H1 (cell line): Measurements from ENCODE around the gene CHST3. TPM values are rescaled to one million over a fixed set of nuclear protein-coding genes. Genes with fewer than 3 reads are reported as not detected.

Experiments
- CTCF ChIA-PET: fragments of 300-600 bp; sonication (Branson Sonifier 250); formaldehyde crosslinking; loops from one replicate; lab custom pipeline; 2021; ENCODE audit not compliant: partially characterized antibody; lab: Charles Lee
- POLR2A ChIA-PET: fragments of 300-600 bp; sonication (Branson Sonifier 250); formaldehyde crosslinking; loops from one replicate; lab custom pipeline; 2021; ENCODE audit warnings: inconsistent platforms; ENCODE audit not compliant: partially characterized antibody; lab: Charles Lee
- DNase-seq, 2 experiments: peaks; one replicate each; pipeline versions ENCODE4 v3.0.0 to v3.0.0-alpha.2; 2010 to 2022; ENCODE audit warnings: low spot score in 2 of 2, low read depth in 1 of 2, mixed read lengths in 1 of 2
- FAIRE-seq: peaks from 2 replicates; lab custom pipeline; 2011; peaks lifted over from hg19 to GRCh38; lab: Jason Lieb, UNC
- H2AFZ ChIP-seq: 2 replicates; pipeline ENCODE4 v1.8.1; 2012; ENCODE audit warnings: low read length, inconsistent platforms
- H2AK5ac ChIP-seq: 2 replicates; pipeline ENCODE4 v1.6.1; 2013; ENCODE audit warnings: low read depth, low read length
- H2BK120ac ChIP-seq: replicated peaks from 2 replicates; pipeline ENCODE3; 2013; ENCODE audit warnings: low read depth, low read length, inconsistent platforms
- H2BK12ac ChIP-seq: 2 replicates; pipeline ENCODE4 v1.6.1; 2013; ENCODE audit warnings: low read depth, low read length
- H2BK15ac ChIP-seq: 2 replicates; pipeline ENCODE4 v1.6.1; 2013; ENCODE audit warnings: low read length
- H2BK20ac ChIP-seq: 2 replicates; pipeline ENCODE4 v1.6.1; 2013; ENCODE audit warnings: low read length
- H2BK5ac ChIP-seq: 2 replicates; pipeline ENCODE4 v1.6.1; 2013; ENCODE audit warnings: low read depth, low read length
- H3K14ac ChIP-seq: 2 replicates; pipeline ENCODE4 v1.6.1; 2013; ENCODE audit warnings: inconsistent platforms; ENCODE audit not compliant: insufficient read length
- H3K18ac ChIP-seq: 2 replicates; pipeline ENCODE4 v1.6.1; 2013; ENCODE audit warnings: low read length; ENCODE audit errors: extremely low read depth
- H3K23ac ChIP-seq: 2 replicates; pipeline ENCODE4 v1.6.1; 2013; ENCODE audit warnings: inconsistent platforms; ENCODE audit not compliant: insufficient read length
- H3K23me2 ChIP-seq: 2 replicates; pipeline ENCODE4 v1.6.1; 2013; ENCODE audit warnings: low read depth, low read length
- H3K27ac ChIP-seq: 2 replicates; pipeline ENCODE4 v1.6.1; 2011; ENCODE audit warnings: low read depth, low read length, inconsistent platforms
- H3K27me3 ChIP-seq, 4 experiments: replicated peaks in 1 of 4; 1 replicate in 1 of 4; 2 replicates in 3 of 4; pipeline versions ENCODE4 v1.6.1 to v1.8.1; 2011 to 2013; ENCODE audit warnings: low read length in 3 of 4, mild to moderate bottlenecking in 3 of 4, inconsistent platforms in 2 of 4, mixed read lengths in 2 of 4, moderate library complexity in 1 of 4; ENCODE audit not compliant: control insufficient read depth in 3 of 4, insufficient read depth in 3 of 4; ENCODE audit errors: extremely low read depth in 1 of 4
- H3K36me3 ChIP-seq, 4 experiments: 2 replicates each; pipeline versions ENCODE4 v1.6.1 to v1.8.1; 2011 to 2013; ENCODE audit warnings: mild to moderate bottlenecking in 4 of 4, low read length in 3 of 4, moderate library complexity in 2 of 4, control low read depth in 1 of 4, inconsistent platforms in 1 of 4; ENCODE audit not compliant: insufficient read depth in 4 of 4, control insufficient read depth in 2 of 4
- H3K4ac ChIP-seq: replicated peaks from 2 replicates; pipeline ENCODE3; 2013; ENCODE audit warnings: low read length, low read depth, mixed read lengths, inconsistent platforms; ENCODE audit not compliant: insufficient read length
- H3K4me1 ChIP-seq, 4 experiments: replicated peaks in 1 of 4; 1 replicate in 1 of 4; 2 replicates in 3 of 4; pipeline versions ENCODE4 v1.6.1 to v1.8.1; 2011 to 2013; ENCODE audit warnings: low read length in 3 of 4, inconsistent platforms in 2 of 4, mixed read lengths in 1 of 4; ENCODE audit not compliant: insufficient read depth in 4 of 4, control insufficient read depth in 3 of 4
- H3K4me2 ChIP-seq, 2 experiments: 2 replicates each; pipeline versions ENCODE4 v1.6.1 to v1.8.1; 2011 to 2013; ENCODE audit warnings: low read depth in 2 of 2, low read length in 2 of 2, control low read depth in 1 of 2, inconsistent platforms in 1 of 2, mild to moderate bottlenecking in 1 of 2; ENCODE audit not compliant: insufficient read depth in 1 of 2
- H3K4me3 ChIP-seq, 4 experiments: fragments of 200-600, 300-600 bp in 1 of 4; sonication (generic), shearing (Covaris generic), sonication (Bioruptor Twin) in 1 of 4; 2 replicates each; pipeline versions ENCODE4 v1.5.1 to v1.8.1; 2011 to 2016; ENCODE audit warnings: low read length in 4 of 4, low read depth in 3 of 4, control low read depth in 2 of 4, inconsistent platforms in 2 of 4, mild to moderate bottlenecking in 2 of 4, mixed read lengths in 1 of 4, moderate library complexity in 1 of 4; ENCODE audit not compliant: insufficient read depth in 2 of 4; ENCODE audit errors: extremely low read depth in 1 of 4
- H3K56ac ChIP-seq: replicated peaks from 2 replicates; pipeline ENCODE3; 2013; ENCODE audit warnings: low read depth, mild to moderate bottlenecking, mixed read lengths, low read length, inconsistent platforms; ENCODE audit not compliant: insufficient read length
- H3K79me1 ChIP-seq: 2 replicates; pipeline ENCODE4 v1.6.1; 2013; ENCODE audit warnings: low read depth, low read length, control low read depth
- H3K79me2 ChIP-seq, 2 experiments: 2 replicates each; pipeline versions ENCODE4 v1.6.1 to v1.8.1; 2012 to 2013; ENCODE audit warnings: low read length in 2 of 2, mild to moderate bottlenecking in 2 of 2, inconsistent platforms in 1 of 2; ENCODE audit not compliant: insufficient read depth in 2 of 2, control insufficient read depth in 1 of 2
- H3K9ac ChIP-seq, 4 experiments: replicated peaks in 1 of 4; 1 replicate in 1 of 4; 2 replicates in 3 of 4; pipeline versions ENCODE4 v1.6.1 to v1.8.1; 2011 to 2013; ENCODE audit warnings: low read depth in 3 of 4, low read length in 3 of 4, control low read depth in 2 of 4, mild to moderate bottlenecking in 2 of 4, moderate library complexity in 2 of 4, inconsistent platforms in 1 of 4; ENCODE audit errors: extremely low read depth in 1 of 4
- H3K9me3 ChIP-seq, 2 experiments: 2 replicates each; pipeline versions ENCODE4 v1.6.1 to v1.8.1; 2012 to 2013; ENCODE audit warnings: mild to moderate bottlenecking in 2 of 2, moderate library complexity in 2 of 2, control low read depth in 1 of 2, inconsistent platforms in 1 of 2, low read depth in 1 of 2, low read length in 1 of 2, mixed read lengths in 1 of 2; ENCODE audit not compliant: insufficient read depth in 2 of 2
- H4K20me1 ChIP-seq, 2 experiments: replicated peaks in 1 of 2; 2 replicates each; pipeline versions ENCODE3 to v1.8.1; 2011 to 2013; ENCODE audit warnings: inconsistent platforms in 2 of 2, low read length in 2 of 2, mild to moderate bottlenecking in 1 of 2; ENCODE audit not compliant: insufficient read depth in 2 of 2, control insufficient read depth in 1 of 2
- H4K5ac ChIP-seq: 2 replicates; pipeline ENCODE4 v1.6.1; 2013; ENCODE audit warnings: low read length, low read depth, mixed read lengths, inconsistent platforms; ENCODE audit not compliant: insufficient read length
- H4K8ac ChIP-seq: 2 replicates; pipeline ENCODE4 v1.8.0; 2013; ENCODE audit warnings: mild to moderate bottlenecking, moderate library complexity, low read length, inconsistent platforms; ENCODE audit not compliant: insufficient read depth; ENCODE audit errors: extremely low read depth
- H4K91ac ChIP-seq: replicated peaks from 2 replicates; pipeline ENCODE3; 2013; ENCODE audit warnings: low read length, mixed read lengths, inconsistent platforms; ENCODE audit not compliant: insufficient read length
- EZH2 ChIP-seq: fragments of 200-600 bp; sonication (generic); IDR thresholded peaks from 2 replicates; pipeline ENCODE4 v1.7.1; 2012; ENCODE audit warnings: low read depth, mild to moderate bottlenecking, moderate library complexity, low read length, inconsistent platforms; ENCODE audit not compliant: severe bottlenecking
- RBBP5 ChIP-seq: IDR thresholded peaks from 2 replicates; pipeline ENCODE4 v1.7.1; 2012; ENCODE audit warnings: low read depth, mild to moderate bottlenecking, inconsistent platforms, low read length, moderate library complexity, borderline replicate concordance
- SAP30 ChIP-seq: fragments of 300-600 bp; sonication (generic); IDR thresholded peaks from 2 replicates; pipeline ENCODE4 v1.7.1; 2012; ENCODE audit warnings: low read length, moderate library complexity, mild to moderate bottlenecking, inconsistent platforms; ENCODE audit not compliant: insufficient read depth, insufficient replicate concordance
- WGBS, 2 experiments: shearing (Covaris generic) in 1 of 2; methylation state at CpG; one replicate each; pipeline versions ENCODE4 v1.1.6 to v1.1.7; 2013 to 2015; ENCODE audit warnings: low lambda C conversion rate in 2 of 2, mixed read lengths in 2 of 2, inconsistent platforms in 1 of 2, low coverage in 1 of 2, missing lambda C conversion rate in 1 of 2; ENCODE audit not compliant: insufficient replicate concordance in 2 of 2, insufficient coverage in 1 of 2, insufficient read length in 1 of 2; ENCODE audit errors: extremely low coverage in 1 of 2, missing lambda C conversion rate in 1 of 2; 5-methylcytosine and 5-hydroxymethylcytosine counted together
- polyA plus RNA-seq, 7 experiments: library from polyadenylated mRNA; depleted of rRNA in 3 of 7; stranded (reverse) in 5 of 7; unstranded in 2 of 7; fragments of >200 nt in 5 of 7; fragments of 200-250 nt in 2 of 7; gene quantifications; 1 replicate in 5 of 7; 2 replicates in 1 of 7; 4 replicates in 1 of 7; pipeline versions ENCODE4 v1.2.1 to v1.2.3, GENCODE V29; 2011 to 2013; ENCODE audit warnings: missing spikeins in 2 of 7, mixed read lengths in 2 of 7
- total RNA-seq: library from RNA; stranded (reverse); fragmentation: NEBNext Ultra II Directional; extraction: Animal tissue kit (Norgen Biotek cat#: 25700); gene quantifications from 2 replicates; pipeline ENCODE4 v1.2.1, GENCODE V29; 2021
- TF ChIP-seq, protein P1 (sequence below): IDR thresholded peaks from 2 replicates; pipeline ENCODE4 v1.6.1; 2011; ENCODE audit warnings: low read depth, mild to moderate bottlenecking, low read length; ENCODE audit not compliant: insufficient read depth
- TF ChIP-seq, protein P2 (sequence below): IDR thresholded peaks from 2 replicates; pipeline ENCODE4 v1.6.1; 2012; ENCODE audit warnings: inconsistent platforms

The CHST3 gene
- total and polyA plus RNA-seq, 2 of the 8 experiments (the other 6 are each of a cell fraction or from before 2014, with no cell fraction given): 2.0 to 5.8 TPM

- no peak overlapping the region for H3K27ac ChIP-seq
- H3K9ac ChIP-seq: no peak overlapping the region
- WGBS, 2 experiments: 100% methylated on average over 1 of the region's 1 CpG; no CpG with 5 or more reads in 1 of the 2 experiments
- no peak overlapping the region for H2AFZ ChIP-seq
- CTCF ChIA-PET: interaction anchor here (1.2 to 1.5 kb wide), 2 partner anchors 15 to 24 kb away, joined by 3 to 4 read pairs; no protein-coding TSS in a partner anchor
- no peak overlapping the region for H3K23ac ChIP-seq
- no peak overlapping the region for H2BK12ac ChIP-seq
- H3K27me3 ChIP-seq: no peaks in the 10 kb centered on the region; a peak in 1 of 7 replicates
- no peak for TF ChIP-seq RBBP5
- TF ChIP-seq, protein P1, sequence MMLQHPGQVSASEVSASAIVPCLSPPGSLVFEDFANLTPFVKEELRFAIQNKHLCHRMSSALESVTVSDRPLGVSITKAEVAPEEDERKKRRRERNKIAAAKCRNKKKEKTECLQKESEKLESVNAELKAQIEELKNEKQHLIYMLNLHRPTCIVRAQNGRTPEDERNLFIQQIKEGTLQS: no peak
- no peak for TF ChIP-seq SAP30
- TF ChIP-seq, protein P2, sequence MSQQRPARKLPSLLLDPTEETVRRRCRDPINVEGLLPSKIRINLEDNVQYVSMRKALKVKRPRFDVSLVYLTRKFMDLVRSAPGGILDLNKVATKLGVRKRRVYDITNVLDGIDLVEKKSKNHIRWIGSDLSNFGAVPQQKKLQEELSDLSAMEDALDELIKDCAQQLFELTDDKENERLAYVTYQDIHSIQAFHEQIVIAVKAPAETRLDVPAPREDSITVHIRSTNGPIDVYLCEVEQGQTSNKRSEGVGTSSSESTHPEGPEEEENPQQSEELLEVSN: no peak
- TF ChIP-seq EZH2: no peak
- no peak overlapping the region for H4K5ac ChIP-seq
- H2BK120ac ChIP-seq: no peak overlapping the region
- H3K4ac ChIP-seq: no peak overlapping the region
- H3K18ac ChIP-seq: no peak overlapping the region
- no peak overlapping the region for H3K4me2 ChIP-seq
- no peak overlapping the region for H4K8ac ChIP-seq
- no peak overlapping the region for H3K56ac ChIP-seq
- DNase-seq (no peak), FAIRE-seq (no peak)
- no peak overlapping the region for H2BK15ac ChIP-seq
- no peak overlapping the region for H2BK20ac ChIP-seq
- no peaks in the 10 kb centered on the region for H3K79me2 ChIP-seq
- H3K4me3 ChIP-seq: no peak overlapping the region
- no peaks in the 10 kb centered on the region for H3K9me3 ChIP-seq
- H3K23me2 ChIP-seq: no peaks in the 10 kb centered on the region
- POLR2A ChIA-PET: no interaction called here
- H3K36me3 ChIP-seq: no peaks in the 10 kb centered on the region
- H2BK5ac ChIP-seq: no peak overlapping the region
- H3K79me1 ChIP-seq: no peaks in the 10 kb centered on the region
- H3K14ac ChIP-seq: no peak overlapping the region
- no peak overlapping the region for H4K91ac ChIP-seq
- no peaks in the 10 kb centered on the region for H4K20me1 ChIP-seq
- H3K4me1 ChIP-seq: no peaks in the 10 kb centered on the region
- no peak overlapping the region for H2AK5ac ChIP-seq
These were observed 32.9 kb upstream of the CHST3 start for GRCh38 chr10:71931295-71931694.
